Measurements from ENCODE around the gene RAB39A. TPM values are rescaled to one million over a fixed set of nuclear protein-coding genes. Genes with fewer than 3 reads are reported as not detected.

RAB39A gene
- total RNA-seq, 4 donors from 2014 or later: 0.68 TPM; not detected in 3

GRCh38 chr11:107963091-107963490 is 34.8 kb downstream of the RAB39A start:
- 66 to 96% methylated on average over 5 to 8 of the region's 8 CpGs for WGBS, 2 donors (ENCODE audit: low coverage in 1 of 2)
- no peak for DNase-seq
- Histone ChIP-seq H3K27me3 (no peaks in the 10 kb centered on the region), H3K27ac (no peak overlapping the region), H3K9me3 (no peaks in the 10 kb centered on the region), H3K4me3 (no peak overlapping the region), H3K4me1 (no peaks in the 10 kb centered on the region), H3K36me3 (no peaks in the 10 kb centered on the region)
- TF ChIP-seq EP300 (IDR thresholded peaks at IDR 0.05; ENCODE audit: low read depth): no peak
- TF ChIP-seq POLR2A (IDR thresholded peaks at IDR 0.05): no peak
- intact Hi-C loops (cut with DNase I; ENCODE audit: low total_unique reads): no loop called here
- in situ Hi-C loops (cut with MboI; ENCODE audit: low pct_ligation_motif_present in 1 of 4, low pct_unique_long_range_greater_than_20kb in 1 of 4, low sequenced_read_pairs in 3 of 4): no loop called here

- Histone ChIP-seq H3K4me1 (no peaks in the 10 kb centered on the region), H3K27me3 (no peaks in the 10 kb centered on the region), H3K27ac (no peak overlapping the region), H3K36me3 (no peaks in the 10 kb centered on the region), H3K4me3 (no peak overlapping the region), H3K9me3 (no peaks in the 10 kb centered on the region)
- intact Hi-C loops (cut with DNase I; ENCODE audit: low total_unique reads) (no loop called here), in situ Hi-C loops (cut with MboI; ENCODE audit: low pct_ligation_motif_present in 1 of 4, low pct_unique_long_range_greater_than_20kb in 1 of 4, low sequenced_read_pairs in 3 of 4) (no loop called here)
- DNase-seq: no peak
- TF ChIP-seq CTCF (IDR thresholded peaks at IDR 0.05): no peak
- TF ChIP-seq POLR2AphosphoS5 (IDR thresholded peaks at IDR 0.05): no peak
- TF ChIP-seq EP300 (IDR thresholded peaks at IDR 0.05; ENCODE audit: low read depth): no peak
- no peak for TF ChIP-seq POLR2A (IDR thresholded peaks at IDR 0.05)
These were observed 41.0 kb downstream of the RAB39A start for GRCh38 chr11:107969219-107969618.

- no peaks in the 10 kb centered on the region for H3K9me3 ChIP-seq
- TF ChIP-seq CTCF (IDR thresholded peaks at IDR 0.05): no peak
- no peak for TF ChIP-seq POLR2AphosphoS5 (IDR thresholded peaks at IDR 0.05)
- TF ChIP-seq EP300 (IDR thresholded peaks at IDR 0.05; ENCODE audit: low read depth): no peak
- TF ChIP-seq POLR2A (IDR thresholded peaks at IDR 0.05): no peak
- H3K27ac ChIP-seq: no peak overlapping the region
- in situ Hi-C loops (cut with MboI; ENCODE audit: low pct_ligation_motif_present in 1 of 4, low pct_unique_long_range_greater_than_20kb in 1 of 4, low sequenced_read_pairs in 3 of 4) (no loop called here), intact Hi-C loops (cut with DNase I; ENCODE audit: low total_unique reads) (no loop called here)
- 72% methylated on average over 5 of the region's 5 CpGs; no CpG with 5 or more reads in 1 of the 2 donors for WGBS, 2 donors (ENCODE audit: low coverage in 1 of 2)
- H3K36me3 ChIP-seq: no peaks in the 10 kb centered on the region
- DNase-seq: no peak
- no peaks in the 10 kb centered on the region for H3K27me3 ChIP-seq
- no peak overlapping the region for H3K4me3 ChIP-seq
- no peaks in the 10 kb centered on the region for H3K4me1 ChIP-seq
These were observed 41.8 kb downstream of the RAB39A start for GRCh38 chr11:107970049-107970448.

GRCh38 chr11:107973641-107974040 is 45.4 kb downstream of the RAB39A start:
- Histone ChIP-seq H3K4me1 (no peaks in the 10 kb centered on the region), H3K36me3 (no peaks in the 10 kb centered on the region), H3K4me3 (no peak overlapping the region), H3K9me3 (no peaks in the 10 kb centered on the region), H3K27ac (no peak overlapping the region), H3K27me3 (no peaks in the 10 kb centered on the region)
- DNase-seq: no peak
- in situ Hi-C loops (cut with MboI; ENCODE audit: low pct_ligation_motif_present in 1 of 4, low pct_unique_long_range_greater_than_20kb in 1 of 4, low sequenced_read_pairs in 3 of 4) (no loop called here), intact Hi-C loops (cut with DNase I; ENCODE audit: low total_unique reads) (no loop called here)
- no peak for TF ChIP-seq CTCF (IDR thresholded peaks at IDR 0.05)
- TF ChIP-seq POLR2AphosphoS5 (IDR thresholded peaks at IDR 0.05): no peak
- no peak for TF ChIP-seq EP300 (IDR thresholded peaks at IDR 0.05; ENCODE audit: low read depth)
- no peak for TF ChIP-seq POLR2A (IDR thresholded peaks at IDR 0.05)
- 90% methylated on average over 1 of the region's 1 CpG; no CpG with 5 or more reads in 1 of the 2 donors for WGBS, 2 donors (ENCODE audit: low coverage in 1 of 2)

All from transverse colon (tissue), 4 donors.